ENCODE measurements around the gene DNASE2B. TPM values are rescaled to one million over a fixed set of nuclear protein-coding genes. Genes with fewer than 3 reads are reported as not detected.

Gene DNASE2B
- total RNA-seq, 2 donors from 2014 or later, result not detected

Other genes with a start within 250 kb of the DNASE2B start
- gene SAMD13, start 96.8 kb upstream of the DNASE2B start, total RNA-seq, result 1 to 10 TPM in 1 of 2 donors, under 1 TPM in 1; 0.46 to 1.7 TPM
- gene RPF1, start 80.8 kb downstream of the DNASE2B start, total RNA-seq, result 10 to 100 TPM; 56.7 to 68.2 TPM
- 1 to 10 TPM; 2.3 to 2.9 TPM for gene SPATA1, start 107.9 kb downstream of the DNASE2B start, total RNA-seq
- 100 to 1,000 TPM in 1 of 2 donors, 10 to 100 TPM in 1; 88.5 to 101 TPM for gene GNG5, start 108.1 kb downstream of the DNASE2B start, total RNA-seq
- 10 to 100 TPM; 27.2 to 31.3 TPM for gene CTBS, start 176.0 kb downstream of the DNASE2B start, total RNA-seq

Data from activated T-cell treated with anti-CD3 and anti-CD28 coated beads, Interleukin-2, amount 50 U/mL, for 72 hours (primary cell).